Measurements from ENCODE around the gene KCNJ9. TPM values are rescaled to one million over a fixed set of nuclear protein-coding genes. Genes with fewer than 3 reads are reported as not detected.

KCNJ9 gene
- total RNA-seq, 1 donor from 2014 or later, result not detected

- Mint-ChIP-seq H3K27ac (ENCODE audit: unreplicated experiment) (no peak overlapping the region), H3K4me3 (ENCODE audit: unreplicated experiment) (no peak overlapping the region), H3K27me3 (ENCODE audit: low read depth) (peaks cover 18% of the 10 kb centered on the region), H3K9me3 (ENCODE audit: low read depth) (no peaks in the 10 kb centered on the region), H3K4me1 (ENCODE audit: low read depth) (peaks cover 17% of the 10 kb centered on the region), H3K36me3 (ENCODE audit: low read depth) (peaks cover 7% of the 10 kb centered on the region)
- no peak for DNase-seq (ENCODE audit: low spot score)
- TF ChIP-seq CTCF (IDR thresholded peaks at IDR 0.05), result no peak
Measured at GRCh38 chr1:160130939-160131338, 49.6 kb downstream of the KCNJ9 start.

DNA sequence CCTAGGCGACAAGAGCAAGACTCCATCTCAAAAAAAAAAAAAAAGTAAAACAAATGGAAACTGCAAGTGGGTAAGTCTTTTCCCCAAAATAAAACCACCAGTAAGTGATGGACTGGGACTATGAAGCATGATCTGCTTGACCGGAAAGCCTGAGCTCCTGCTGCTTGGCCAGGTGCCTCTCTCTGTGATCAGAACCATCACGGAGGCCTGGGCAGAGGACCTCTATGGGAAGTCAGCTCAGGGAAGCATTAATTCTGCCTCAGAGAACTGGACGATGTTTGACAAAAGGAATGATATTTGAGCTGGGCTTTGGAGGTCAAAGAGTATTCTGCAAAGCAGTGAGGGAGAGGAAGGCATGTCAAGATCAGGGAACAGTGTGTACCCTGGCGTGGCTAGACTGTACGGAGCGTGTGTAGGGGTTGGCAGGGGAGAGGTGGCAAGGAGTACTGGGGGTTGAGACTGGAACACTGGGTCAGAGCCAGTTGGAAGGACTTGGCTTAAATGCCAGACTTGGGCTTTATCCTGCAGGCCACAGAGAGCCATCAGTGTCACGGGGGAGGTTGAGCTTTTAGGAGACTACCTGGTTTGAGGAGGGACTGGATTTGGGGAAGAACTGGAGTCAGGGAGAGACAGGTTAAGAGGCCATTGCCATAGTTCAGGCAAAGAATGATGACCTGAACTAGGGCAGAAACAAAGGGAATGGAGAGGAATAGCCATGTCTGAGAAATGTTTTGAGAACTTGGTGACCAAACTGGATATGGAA lies 50.6 kb downstream of the KCNJ9 start:
- Mint-ChIP-seq H3K9me3 (ENCODE audit: low read depth) (no peaks in the 10 kb centered on the region), H3K27me3 (ENCODE audit: low read depth) (peaks cover 18% of the 10 kb centered on the region), H3K4me1 (ENCODE audit: low read depth) (peaks cover 15% of the 10 kb centered on the region), H3K27ac (ENCODE audit: unreplicated experiment) (no peak overlapping the region), H3K4me3 (ENCODE audit: unreplicated experiment) (no peak overlapping the region), H3K36me3 (ENCODE audit: low read depth) (peaks cover 7% of the 10 kb centered on the region)
- no peak for TF ChIP-seq CTCF (IDR thresholded peaks at IDR 0.05)
- DNase-seq (ENCODE audit: low spot score), result no peak

DNA sequence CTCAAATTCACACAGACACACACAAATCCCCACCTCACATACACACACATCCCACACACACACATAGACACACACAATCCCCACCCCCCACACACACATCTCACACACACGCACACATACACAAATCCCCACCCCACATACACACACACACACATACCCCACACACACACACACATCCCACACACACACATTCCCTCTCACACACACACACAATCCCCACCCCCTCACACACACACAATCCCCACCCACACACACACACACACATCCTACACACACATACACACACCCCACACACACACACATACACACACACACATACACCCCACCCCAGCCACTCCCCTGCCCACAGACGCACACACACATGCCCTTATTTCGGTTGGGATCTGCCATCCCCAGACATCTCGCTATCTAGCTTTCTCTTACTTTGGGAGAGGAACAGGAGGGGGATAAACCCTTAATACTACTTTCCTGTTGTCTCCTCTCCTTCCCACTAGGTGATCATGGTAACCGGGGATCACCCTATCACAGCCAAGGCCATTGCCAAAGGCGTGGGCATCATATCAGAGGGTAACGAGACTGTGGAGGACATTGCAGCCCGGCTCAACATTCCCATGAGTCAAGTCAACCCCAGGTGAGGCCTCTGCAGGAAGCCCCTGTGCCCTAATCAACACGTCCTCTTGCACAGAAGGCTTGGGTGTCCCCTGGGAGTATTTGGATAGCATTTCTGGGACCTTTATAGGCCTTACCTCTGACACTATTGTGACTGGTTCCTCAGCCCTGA lies 52.8 kb downstream of the KCNJ9 start:
- no peak for DNase-seq (ENCODE audit: low spot score)
- H3K27me3 Mint-ChIP-seq (ENCODE audit: low read depth), result peaks cover 18% of the 10 kb centered on the region
- no peak for TF ChIP-seq CTCF (IDR thresholded peaks at IDR 0.05)
- peaks cover 7% of the 10 kb centered on the region for H3K4me1 Mint-ChIP-seq (ENCODE audit: low read depth)
- H3K4me3 Mint-ChIP-seq (ENCODE audit: unreplicated experiment), result no peak overlapping the region
- H3K9me3 Mint-ChIP-seq (ENCODE audit: low read depth), result no peaks in the 10 kb centered on the region
- H3K36me3 Mint-ChIP-seq (ENCODE audit: low read depth), result peaks cover 4% of the 10 kb centered on the region
- H3K27ac Mint-ChIP-seq (ENCODE audit: unreplicated experiment), result no peak overlapping the region

- TF ChIP-seq CTCF (IDR thresholded peaks at IDR 0.05), result no peak
- no peak overlapping the region for H3K27ac Mint-ChIP-seq (ENCODE audit: unreplicated experiment)
- H3K27me3 Mint-ChIP-seq (ENCODE audit: low read depth), result peaks cover 21% of the 10 kb centered on the region
- H3K4me3 Mint-ChIP-seq (ENCODE audit: unreplicated experiment), result no peak overlapping the region
- peaks cover 5% of the 10 kb centered on the region for H3K36me3 Mint-ChIP-seq (ENCODE audit: low read depth)
- H3K4me1 Mint-ChIP-seq (ENCODE audit: low read depth), result peaks cover 3% of the 10 kb centered on the region
- H3K9me3 Mint-ChIP-seq (ENCODE audit: low read depth), result no peaks in the 10 kb centered on the region
- DNase-seq (ENCODE audit: low spot score), result no peak
Measured at GRCh38 chr1:160134791-160135572, 53.6 kb downstream of the KCNJ9 start.
